ENCODE results near the gene FLT4.

- TF ChIP-seq, protein P1, sequence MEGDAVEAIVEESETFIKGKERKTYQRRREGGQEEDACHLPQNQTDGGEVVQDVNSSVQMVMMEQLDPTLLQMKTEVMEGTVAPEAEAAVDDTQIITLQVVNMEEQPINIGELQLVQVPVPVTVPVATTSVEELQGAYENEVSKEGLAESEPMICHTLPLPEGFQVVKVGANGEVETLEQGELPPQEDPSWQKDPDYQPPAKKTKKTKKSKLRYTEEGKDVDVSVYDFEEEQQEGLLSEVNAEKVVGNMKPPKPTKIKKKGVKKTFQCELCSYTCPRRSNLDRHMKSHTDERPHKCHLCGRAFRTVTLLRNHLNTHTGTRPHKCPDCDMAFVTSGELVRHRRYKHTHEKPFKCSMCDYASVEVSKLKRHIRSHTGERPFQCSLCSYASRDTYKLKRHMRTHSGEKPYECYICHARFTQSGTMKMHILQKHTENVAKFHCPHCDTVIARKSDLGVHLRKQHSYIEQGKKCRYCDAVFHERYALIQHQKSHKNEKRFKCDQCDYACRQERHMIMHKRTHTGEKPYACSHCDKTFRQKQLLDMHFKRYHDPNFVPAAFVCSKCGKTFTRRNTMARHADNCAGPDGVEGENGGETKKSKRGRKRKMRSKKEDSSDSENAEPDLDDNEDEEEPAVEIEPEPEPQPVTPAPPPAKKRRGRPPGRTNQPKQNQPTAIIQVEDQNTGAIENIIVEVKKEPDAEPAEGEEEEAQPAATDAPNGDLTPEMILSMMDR (IDR thresholded peaks at IDR 0.05): no peak
- no peak for TF ChIP-seq POLR2A (IDR thresholded peaks at IDR 0.05)
Measured at GRCh38 chr5:180594311-180595045, 54.9 kb downstream of the FLT4 start.

Measured in lower leg skin (tissue), 3 donors.